KOPT-K1 (cell line): ENCODE results near the gene SYNE1.

Experiments
- H3K27ac ChIP-seq: fragments of 200-600 bp; sonication (generic); 2 replicates; pipeline ENCODE4 v1.5.1; 2016; ENCODE audit warnings: antibody characterized with exemption, mild to moderate bottlenecking, low read depth, low read length; ENCODE audit not compliant: poor library complexity, severe bottlenecking
- H3K36me3 ChIP-seq: fragments of 200-600 bp; sonication (generic); 2 replicates; pipeline ENCODE4 v1.5.1; 2017; ENCODE audit warnings: antibody characterized with exemption, mild to moderate bottlenecking, low read length, moderate library complexity; ENCODE audit not compliant: insufficient read depth
- H3K9me3 ChIP-seq: fragments of 200-600 bp; sonication (generic); 2 replicates; pipeline ENCODE4 v1.5.1; 2017; ENCODE audit warnings: antibody characterized with exemption, low read length, mild to moderate bottlenecking; ENCODE audit not compliant: insufficient read depth, poor library complexity, severe bottlenecking

The SYNE1 gene

GRCh38 chr6:152380351-152380767, 256.8 kb downstream of the SYNE1 start:
- no peak overlapping the region for H3K27ac ChIP-seq
- H3K36me3 ChIP-seq, result no peaks in the 10 kb centered on the region
- H3K9me3 ChIP-seq, result no peaks in the 10 kb centered on the region

- Histone ChIP-seq H3K27ac (no peak overlapping the region), H3K9me3 (no peaks in the 10 kb centered on the region), H3K36me3 (no peaks in the 10 kb centered on the region)
These were observed 257.7 kb downstream of the SYNE1 start for GRCh38 chr6:152379423-152379822.

GRCh38 chr6:152378169-152378568, 259.0 kb downstream of the SYNE1 start:
- H3K27ac ChIP-seq, result no peak overlapping the region
- H3K36me3 ChIP-seq, result no peaks in the 10 kb centered on the region
- no peaks in the 10 kb centered on the region for H3K9me3 ChIP-seq

- Histone ChIP-seq H3K9me3 (no peaks in the 10 kb centered on the region), H3K36me3 (no peaks in the 10 kb centered on the region), H3K27ac (no peak overlapping the region)
These were observed 262.0 kb downstream of the SYNE1 start for GRCh38 chr6:152375197-152375596.

GRCh38 chr6:152372945-152373344, 264.2 kb downstream of the SYNE1 start:
- Histone ChIP-seq H3K36me3 (no peaks in the 10 kb centered on the region), H3K9me3 (no peaks in the 10 kb centered on the region), H3K27ac (no peak overlapping the region)

GRCh38 chr6:152371775-152372174, 265.4 kb downstream of the SYNE1 start:
- no peaks in the 10 kb centered on the region for H3K36me3 ChIP-seq
- H3K9me3 ChIP-seq, result no peaks in the 10 kb centered on the region

GRCh38 chr6:152368751-152369624, 268.2 kb downstream of the SYNE1 start:
- H3K27ac ChIP-seq, result no peak overlapping the region
- H3K9me3 ChIP-seq, result no peaks in the 10 kb centered on the region
- H3K36me3 ChIP-seq, result no peaks in the 10 kb centered on the region

More at GRCh38 chr6:152371775-152372174, 265.4 kb downstream of the SYNE1 start:
- no peak overlapping the region for H3K27ac ChIP-seq

- Histone ChIP-seq H3K27ac (no peak overlapping the region), H3K36me3 (no peaks in the 10 kb centered on the region), H3K9me3 (no peaks in the 10 kb centered on the region)
These were observed 272.3 kb downstream of the SYNE1 start for GRCh38 chr6:152364866-152365265.

GRCh38 chr6:152360034-152360433, 277.1 kb downstream of the SYNE1 start:
- H3K27ac ChIP-seq, result no peak overlapping the region
- H3K9me3 ChIP-seq, result no peaks in the 10 kb centered on the region
- no peaks in the 10 kb centered on the region for H3K36me3 ChIP-seq

- Histone ChIP-seq H3K27ac (no peak overlapping the region), H3K9me3 (no peaks in the 10 kb centered on the region), H3K36me3 (no peaks in the 10 kb centered on the region)
These were observed 280.5 kb downstream of the SYNE1 start for GRCh38 chr6:152356662-152357061.

GRCh38 chr6:152356016-152356415, 281.1 kb downstream of the SYNE1 start:
- H3K36me3 ChIP-seq, result no peaks in the 10 kb centered on the region

GRCh38 chr6:152355166-152355565, 282.0 kb downstream of the SYNE1 start:
- H3K36me3 ChIP-seq, result no peaks in the 10 kb centered on the region
- H3K27ac ChIP-seq, result no peak overlapping the region
- no peaks in the 10 kb centered on the region for H3K9me3 ChIP-seq

More at GRCh38 chr6:152356016-152356415, 281.1 kb downstream of the SYNE1 start:
- no peaks in the 10 kb centered on the region for H3K9me3 ChIP-seq
- no peak overlapping the region for H3K27ac ChIP-seq

- no peaks in the 10 kb centered on the region for H3K36me3 ChIP-seq
- no peak overlapping the region for H3K27ac ChIP-seq
- no peaks in the 10 kb centered on the region for H3K9me3 ChIP-seq
These were observed 283.7 kb downstream of the SYNE1 start for GRCh38 chr6:152353440-152353839.

GRCh38 chr6:152351742-152352141, 285.4 kb downstream of the SYNE1 start:
- Histone ChIP-seq H3K36me3 (no peaks in the 10 kb centered on the region), H3K27ac (no peak overlapping the region), H3K9me3 (no peaks in the 10 kb centered on the region)

- Histone ChIP-seq H3K9me3 (no peaks in the 10 kb centered on the region), H3K36me3 (no peaks in the 10 kb centered on the region), H3K27ac (no peak overlapping the region)
These were observed 286.1 kb downstream of the SYNE1 start for GRCh38 chr6:152351110-152351509.

- Histone ChIP-seq H3K27ac (no peak overlapping the region), H3K36me3 (no peaks in the 10 kb centered on the region), H3K9me3 (no peaks in the 10 kb centered on the region)
These were observed 289.0 kb downstream of the SYNE1 start for GRCh38 chr6:152348116-152348515.
